Measurements from ENCODE around the gene CAVIN4.

- TF ChIP-seq STAT5B (CRISPR knock-in tag; IDR thresholded peaks at IDR 0.05) = no peak
- no peak for TF ChIP-seq ZNF232 (CRISPR knock-in tag; IDR thresholded peaks at IDR 0.05; ENCODE audit: borderline replicate concordance)
- no peak for TF ChIP-seq TCF7L2 (IDR thresholded peaks at IDR 0.05; ENCODE audit: low read depth, low read length)
- no peak for TF ChIP-seq MAFG (CRISPR knock-in tag; IDR thresholded peaks at IDR 0.05)
- no peak for TF ChIP-seq CTCF (CRISPR knock-in tag; IDR thresholded peaks at IDR 0.05)
- TF ChIP-seq NFKBIZ (CRISPR knock-in tag; IDR thresholded peaks at IDR 0.05) = no peak
Measured at GRCh38 chr9:100573655-100574260, 4.1 kb upstream of the CAVIN4 start.

Measured in HepG2 (cell line).